GM19463 (cell line): Measurements from ENCODE around the gene KMT5C.

ENCODE experiments used
- ATAC-seq: cut with Tn5 transposase; IDR thresholded peaks from one replicate; pipeline ENCODE4 v1.9.1; 2021; ENCODE audit warnings: mild to moderate bottlenecking, moderate library complexity; ENCODE audit not compliant: unreplicated experiment

The KMT5C gene

GRCh38 chr19:55345818-55346724 lies 6.4 kb downstream of the KMT5C start:
- ATAC-seq = no peak

- ATAC-seq = no peak
These were observed 7.2 kb downstream of the KMT5C start for GRCh38 chr19:55346725-55347441.

- no peak for ATAC-seq
These were observed 7.8 kb downstream of the KMT5C start for GRCh38 chr19:55347442-55348009.

GRCh38 chr19:55348317-55349034 lies 8.8 kb downstream of the KMT5C start:
- no peak for ATAC-seq

- ATAC-seq = no peak
These were observed 11.1 kb downstream of the KMT5C start for GRCh38 chr19:55350620-55351315.

- no peak for ATAC-seq
These were observed 12.4 kb downstream of the KMT5C start for GRCh38 chr19:55352040-55352439.

- no peak for ATAC-seq
These were observed 13.0 kb downstream of the KMT5C start for GRCh38 chr19:55352549-55353145.

- ATAC-seq = no peak
These were observed 13.7 kb downstream of the KMT5C start for GRCh38 chr19:55353356-55353802.

GRCh38 chr19:55353803-55354697 lies 14.4 kb downstream of the KMT5C start:
- ATAC-seq = no peak

- ATAC-seq = no peak
These were observed 15.1 kb downstream of the KMT5C start, which contains the start of gene COX6B2 for GRCh38 chr19:55354698-55355212. TSS of gene COX6B2 (minus strand) at chr19:55354719. CDS start at chr19:55354521, 198 bp downstream.

GRCh38 chr19:55355213-55355821 lies 15.6 kb downstream of the KMT5C start:
- no peak for ATAC-seq

GRCh38 chr19:55358493-55358892 lies 18.8 kb downstream of the KMT5C start:
- no peak for ATAC-seq

GRCh38 chr19:55358943-55359908 lies 19.6 kb downstream of the KMT5C start:
- ATAC-seq = no peak

GRCh38 chr19:55360902-55361301 lies 21.2 kb downstream of the KMT5C start:
- no peak for ATAC-seq

GRCh38 chr19:55362174-55362989 lies 22.7 kb downstream of the KMT5C start:
- ATAC-seq = no peak
